AG08395 (cell line): ENCODE results near the gene CLEC9A.

Experiments
- DNase-seq: peaks from one replicate; pipeline ENCODE4 v3.0.0; 2012; ENCODE audit warnings: mixed read lengths, low spot score

The CLEC9A gene

DNA sequence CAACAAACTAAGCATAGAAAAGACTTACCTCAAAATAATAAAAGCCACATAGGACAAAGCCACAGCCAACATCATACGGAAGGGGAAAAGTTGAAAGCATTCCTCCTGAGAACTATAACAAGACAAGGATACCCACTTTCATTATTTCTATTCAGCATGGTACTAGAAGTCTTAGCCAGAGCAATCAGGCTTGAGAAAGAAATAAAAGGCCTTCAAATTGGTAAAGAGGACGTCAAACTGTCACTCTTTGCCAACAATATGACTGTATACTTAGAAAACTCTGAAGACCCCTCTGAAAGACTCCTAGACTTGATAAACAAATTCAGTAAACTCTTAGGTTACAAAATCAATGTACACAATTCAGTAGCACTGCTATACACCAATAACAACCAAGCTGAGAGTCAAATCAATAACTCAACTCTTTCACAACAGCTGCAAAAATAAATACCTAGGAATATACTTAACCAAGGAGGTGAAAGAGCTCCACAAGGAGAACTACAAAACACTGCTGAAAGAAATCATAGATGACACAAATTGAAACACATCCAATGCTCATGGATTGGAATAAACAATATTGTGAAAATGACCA lies 79.9 kb downstream of the CLEC9A start:
- no peak for DNase-seq

DNA sequence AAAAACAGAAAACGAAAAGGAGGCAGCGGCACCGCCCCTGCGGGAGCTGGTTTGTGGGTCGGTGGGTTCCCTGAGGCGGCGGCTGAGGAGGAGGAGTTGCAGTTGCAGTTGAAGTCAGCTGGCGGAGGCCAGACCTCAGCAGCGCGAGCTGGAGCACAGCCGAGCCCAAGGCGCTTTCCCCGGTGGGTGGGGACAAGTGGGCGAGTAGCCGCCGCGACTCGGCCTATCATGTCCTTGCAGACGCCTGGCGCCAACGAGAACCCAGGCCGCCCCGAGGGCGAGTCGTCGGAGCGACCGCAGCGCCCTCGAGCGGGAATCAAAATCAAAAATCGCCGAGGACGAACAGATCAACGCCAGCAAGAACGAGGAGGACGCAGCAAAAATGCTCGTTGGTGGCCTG lies 81.0 kb downstream of the CLEC9A start:
- DNase-seq = no peak

DNA sequence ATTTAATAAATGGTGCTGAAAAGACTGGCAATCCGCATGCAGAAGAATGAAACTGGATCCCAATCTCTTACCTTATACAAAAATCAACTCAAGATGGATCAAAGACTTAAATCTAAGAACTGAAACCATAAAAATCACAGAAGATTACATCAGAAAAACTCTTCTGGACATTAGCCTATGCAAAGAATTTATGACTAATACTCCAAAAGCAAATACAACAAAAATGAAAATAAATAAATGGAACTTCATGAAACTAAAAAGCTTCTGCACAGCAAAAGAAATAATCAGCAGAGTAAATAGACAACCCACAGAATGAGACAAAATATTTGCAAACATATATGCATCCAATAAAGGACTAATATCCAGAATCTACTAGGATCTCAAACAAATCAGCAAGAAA lies 82.6 kb downstream of the CLEC9A start:
- DNase-seq = no peak

DNA sequence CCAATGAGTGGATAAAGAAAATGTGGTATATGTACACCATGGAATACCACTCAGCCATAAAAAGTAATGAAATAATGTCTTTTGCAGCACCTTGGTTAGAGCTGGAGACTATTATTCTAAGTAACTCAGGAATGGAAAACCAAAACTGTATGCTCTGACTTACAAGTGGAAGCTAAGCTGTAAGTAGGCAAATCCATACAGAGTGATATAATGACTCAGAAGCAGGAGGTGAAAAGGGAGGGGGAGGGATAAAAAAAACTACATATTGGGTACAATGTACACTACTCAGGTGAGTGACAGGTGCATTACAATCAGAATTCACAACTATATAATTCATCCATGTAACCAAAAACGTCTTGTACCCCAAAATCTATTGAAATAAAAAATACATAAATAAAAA lies 83.4 kb downstream of the CLEC9A start:
- DNase-seq = no peak

DNA sequence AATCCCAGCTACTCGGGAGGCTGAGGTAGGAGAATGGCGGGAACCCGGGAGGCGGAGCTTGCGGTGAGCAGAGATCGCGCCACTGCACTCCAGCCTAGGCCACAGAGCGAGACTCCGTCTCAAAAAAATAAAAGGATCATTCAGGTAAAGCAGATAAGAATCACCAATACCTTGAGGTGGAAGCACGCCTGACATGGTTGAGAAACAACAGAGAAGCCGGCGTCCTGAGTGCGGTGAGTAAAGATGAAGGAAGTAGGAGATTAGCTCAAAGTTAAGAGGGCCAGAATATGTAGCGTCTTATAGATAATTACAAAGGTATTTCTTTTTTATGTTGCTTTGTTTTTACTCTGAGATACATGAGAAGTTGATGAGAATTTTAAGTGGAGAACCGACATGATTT lies 84.8 kb downstream of the CLEC9A start:
- DNase-seq = no peak
